NCI-H128 (cell line): ENCODE results near the gene WDR49.

Experiments
- DNase-seq: peaks from one replicate; lab custom pipeline; 2025; ENCODE audit not compliant: unreplicated experiment; lab: John Stamatoyannopoulos, UW

Gene WDR49

DNA sequence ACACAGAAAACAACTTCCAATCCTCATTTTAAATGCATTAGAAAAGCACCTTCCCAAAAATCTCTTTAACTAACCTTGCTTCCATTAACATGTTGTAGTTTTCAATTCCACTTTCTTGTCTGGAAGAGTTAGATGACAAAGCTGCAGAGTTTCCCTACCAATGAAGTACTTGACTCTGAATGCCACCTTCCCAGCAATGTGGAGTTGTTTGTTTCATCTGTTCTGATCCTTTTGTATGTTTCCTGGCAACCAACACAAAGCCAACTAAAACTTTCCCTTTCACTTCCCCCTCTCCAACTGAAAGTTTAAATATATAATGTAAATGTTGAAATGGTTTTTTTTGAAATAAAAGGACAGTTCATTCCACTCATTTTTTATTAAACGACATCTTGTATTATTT lies at the start of gene WDR49:
Gene WDR49 (minus strand): TSS at position 183 of the 400 bp plus-strand sequence. CDS start 517 bp downstream, outside the sequence.
- DNase-seq: no peak

DNA sequence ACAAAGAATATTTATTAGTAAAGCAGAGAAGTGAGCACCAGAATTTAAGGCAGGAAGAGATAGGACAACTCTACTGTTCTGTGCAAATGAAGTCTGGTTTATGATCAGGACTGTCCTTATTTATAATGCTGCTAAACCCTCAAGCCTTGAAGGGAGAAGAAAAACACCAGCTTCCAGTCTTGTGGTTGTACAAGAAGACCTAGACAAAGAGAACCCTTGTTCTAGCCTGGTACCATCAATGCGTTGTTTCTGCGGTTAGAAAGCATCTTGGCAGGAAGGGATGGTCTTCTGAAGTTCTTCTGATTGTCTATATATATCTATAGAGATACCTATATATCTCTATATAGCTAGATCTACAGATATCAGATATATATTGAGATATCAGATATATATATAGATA lies 47.2 kb upstream of the WDR49 start:
- DNase-seq: no peak

DNA sequence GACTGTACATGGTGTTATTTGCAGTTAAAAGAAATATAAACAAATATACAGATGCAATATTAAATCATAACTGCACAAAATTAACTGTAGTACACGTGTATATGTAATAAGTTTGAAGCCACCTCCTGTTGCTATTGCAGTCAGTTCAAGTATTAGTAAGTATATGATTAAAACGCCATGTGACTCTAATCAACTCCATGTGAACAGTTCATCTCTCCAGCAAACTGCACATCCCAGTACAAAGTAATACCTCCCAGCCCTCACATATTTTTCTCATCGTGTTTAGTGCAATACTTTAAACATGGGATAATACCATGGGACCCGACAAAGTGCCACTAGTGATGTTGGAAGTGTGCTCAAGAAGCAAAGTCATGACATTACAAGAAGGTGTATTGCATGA lies 46.3 kb upstream of the WDR49 start:
- no peak for DNase-seq

DNA sequence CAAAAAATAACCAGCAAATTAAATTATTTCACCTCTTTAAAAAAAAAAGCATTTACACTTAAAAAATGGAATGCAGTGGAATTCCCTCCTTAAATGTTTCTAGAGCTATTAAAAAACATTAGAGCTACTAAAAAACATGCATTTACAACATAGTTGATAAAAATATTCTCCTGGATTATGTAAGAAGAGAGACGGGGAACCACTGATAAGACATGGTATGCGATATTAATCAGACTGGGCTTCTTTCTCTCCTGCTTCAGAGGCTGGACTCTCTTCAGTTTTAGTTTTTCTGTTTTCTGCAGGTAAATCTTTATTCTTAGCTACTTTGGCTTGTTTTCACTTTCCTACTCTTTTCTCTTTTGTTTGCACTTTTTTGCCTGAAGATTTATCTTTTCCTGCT lies 40.4 kb upstream of the WDR49 start:
- DNase-seq: no peak

DNA sequence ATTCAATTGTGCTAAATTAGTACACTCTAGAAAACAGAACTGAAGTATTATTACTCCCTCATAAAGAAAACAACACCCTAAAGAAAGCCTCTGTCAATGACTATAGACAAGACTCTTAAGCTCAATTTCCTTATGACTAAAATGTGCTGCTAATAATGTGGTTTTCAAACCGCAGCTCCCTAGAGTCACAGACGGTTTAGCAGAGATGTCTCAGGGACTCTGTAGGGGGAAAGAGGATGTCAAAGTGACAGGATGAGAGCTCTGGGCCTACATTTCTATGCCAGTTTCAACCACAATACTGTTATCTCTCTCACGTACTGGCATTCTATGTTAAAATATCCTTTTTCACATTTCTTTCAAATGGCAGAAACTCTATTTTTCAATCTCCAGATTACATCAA lies 37.6 kb upstream of the WDR49 start:
- no peak for DNase-seq

DNA sequence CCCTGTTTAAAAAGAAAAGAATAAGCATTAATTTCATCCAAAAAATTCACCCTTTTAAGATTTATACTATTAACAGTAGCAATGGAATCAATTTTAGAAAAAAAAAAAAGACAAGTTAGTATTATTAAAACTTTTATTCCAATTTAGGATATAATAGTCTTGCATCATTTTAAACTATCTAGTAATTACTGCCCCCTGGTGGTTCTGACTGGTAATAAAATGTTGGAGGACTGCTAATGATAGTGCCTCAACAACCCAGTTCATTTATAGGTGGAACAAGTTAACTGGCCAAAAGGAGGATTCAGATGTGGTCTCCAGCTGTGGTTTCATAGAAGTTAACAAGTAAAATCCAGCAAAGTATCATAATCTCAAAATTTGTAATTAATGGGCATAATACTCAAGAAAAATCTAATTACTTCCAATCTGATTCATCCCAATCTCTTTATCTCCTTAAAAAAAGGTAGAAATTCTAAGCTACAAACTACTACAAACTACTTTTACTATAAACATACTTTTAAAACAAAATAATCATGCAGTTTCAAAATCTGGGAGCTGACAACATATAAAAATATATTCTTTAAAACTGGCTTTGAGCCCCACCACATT lies 30.7 kb upstream of the WDR49 start:
- peak; percentile 43 for DNase-seq

DNA sequence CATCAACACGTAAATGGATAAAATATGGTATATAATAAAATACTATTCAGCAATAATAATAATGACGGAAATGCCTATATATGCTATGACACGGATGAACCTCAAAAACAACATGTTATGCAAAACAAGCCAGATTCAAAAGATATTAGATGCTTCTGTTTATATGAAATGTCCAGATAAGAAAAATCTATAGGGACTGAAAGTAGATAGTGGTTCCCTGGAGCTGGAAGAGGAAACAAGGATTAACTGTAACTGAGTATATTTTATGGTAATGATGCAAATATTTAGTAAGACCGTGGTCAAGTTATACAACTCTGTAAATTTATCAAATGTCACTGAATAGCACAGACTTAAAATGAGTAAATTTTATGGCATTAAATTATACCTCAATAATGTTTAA lies 25.8 kb upstream of the WDR49 start:
- no peak for DNase-seq

DNA sequence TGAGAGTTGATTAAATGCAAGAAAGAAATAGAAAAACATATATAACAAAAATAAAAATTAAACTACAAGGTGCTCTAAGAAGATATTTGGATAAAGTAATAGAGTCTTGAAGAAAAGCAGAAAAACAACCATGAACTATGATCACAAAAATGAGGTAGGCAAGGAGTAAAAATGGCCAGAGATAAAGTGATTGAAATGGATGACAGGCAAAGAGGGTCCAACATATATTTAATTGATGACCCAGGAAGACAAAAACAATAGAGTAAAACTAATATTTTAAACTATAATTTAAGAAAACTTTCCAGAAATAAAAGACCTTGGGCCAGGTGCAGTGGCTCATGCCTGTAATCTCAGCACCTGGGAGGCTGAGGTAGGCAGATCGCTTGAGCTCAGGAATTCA lies 22.1 kb upstream of the WDR49 start:
- DNase-seq: no peak

DNA sequence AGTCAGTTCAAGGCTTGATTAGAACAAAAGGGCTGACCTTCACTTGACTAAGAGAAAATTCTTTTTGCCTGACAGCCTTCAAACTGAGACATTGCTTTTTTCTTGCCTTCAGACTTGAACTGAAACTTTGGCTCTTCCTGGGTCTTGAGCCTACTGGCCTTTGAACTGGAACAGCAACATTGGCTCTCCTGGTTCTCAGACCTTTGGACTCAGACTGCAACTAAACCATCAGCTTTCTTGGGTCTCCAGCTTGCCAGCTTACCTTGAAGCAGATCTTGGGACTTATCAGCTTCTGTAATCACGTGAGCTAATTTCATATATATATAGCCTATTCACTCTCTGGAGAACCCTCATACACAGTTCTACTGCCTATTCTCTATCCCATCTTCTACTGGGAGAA lies 19.5 kb upstream of the WDR49 start:
- DNase-seq: no peak

GRCh38 chr3:167671878-167672427 lies 18.2 kb upstream of the WDR49 start:
- no peak for DNase-seq

DNA sequence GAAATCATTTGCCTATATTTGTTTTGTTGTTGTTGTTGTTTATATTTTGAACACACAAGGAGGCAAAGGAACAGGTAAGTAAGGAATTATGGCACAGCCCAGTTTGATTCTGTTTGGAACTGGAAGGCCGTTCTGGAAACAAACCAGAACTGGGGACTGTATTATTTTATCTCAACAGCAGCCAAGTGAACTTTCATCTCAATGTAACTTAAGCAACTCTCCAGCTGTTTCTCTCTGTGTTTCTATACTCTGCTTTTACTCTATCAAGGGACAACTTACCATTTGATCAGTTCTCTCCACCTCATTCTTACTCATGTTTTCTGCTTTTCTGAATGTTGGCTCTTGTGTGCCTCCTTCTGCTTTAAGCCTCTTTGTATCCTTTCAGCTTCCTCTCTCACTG lies 16.0 kb upstream of the WDR49 start:
- DNase-seq: no peak

GRCh38 chr3:167668651-167669050 lies 14.9 kb upstream of the WDR49 start:
- DNase-seq: no peak

DNA sequence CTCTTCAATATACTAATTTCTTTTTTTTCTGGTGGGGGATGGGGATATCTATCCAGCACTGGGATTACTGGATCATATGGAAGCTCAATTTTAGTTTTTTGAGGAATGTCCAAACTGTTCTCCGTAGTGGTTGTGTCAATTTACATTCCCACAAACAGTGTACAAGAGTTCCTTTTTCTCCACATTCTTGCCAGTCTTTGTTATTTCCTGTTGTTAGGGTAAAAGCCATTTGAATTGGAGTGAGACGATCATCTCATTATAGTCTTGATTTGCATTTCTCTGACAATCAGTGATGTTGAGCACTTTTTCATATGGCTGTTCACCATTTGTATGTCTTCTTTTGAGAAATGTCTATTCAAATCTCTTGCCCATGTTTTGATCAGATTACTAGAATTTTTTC lies 12.8 kb upstream of the WDR49 start:
- DNase-seq: no peak

GRCh38 chr3:167662919-167663400 lies 9.2 kb upstream of the WDR49 start:
- no peak for DNase-seq

GRCh38 chr3:167657684-167658225 lies 4.0 kb upstream of the WDR49 start:
- no peak for DNase-seq

GRCh38 chr3:167656821-167657220 lies 3.1 kb upstream of the WDR49 start:
- DNase-seq: no peak

DNA sequence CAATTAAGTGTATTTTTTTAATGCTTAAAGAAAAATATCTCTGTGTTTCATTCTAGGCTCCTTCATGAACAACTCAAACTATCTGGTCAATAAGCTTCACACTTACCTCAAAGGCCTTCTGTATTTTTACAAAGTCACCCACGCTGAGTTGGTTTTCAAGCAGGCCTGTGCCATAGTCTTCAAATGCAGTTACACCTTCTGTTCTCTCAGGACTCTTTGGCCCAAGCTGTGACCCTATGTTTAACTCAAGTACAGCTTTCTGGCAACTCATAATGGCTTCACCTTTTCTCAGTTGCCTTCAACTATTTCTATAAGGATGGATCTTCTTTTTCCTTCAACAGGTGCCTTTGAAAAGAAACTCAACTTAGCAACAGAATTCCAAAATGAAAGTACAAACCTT lies 587 bp downstream of the WDR49 start:
- DNase-seq: no peak

DNA sequence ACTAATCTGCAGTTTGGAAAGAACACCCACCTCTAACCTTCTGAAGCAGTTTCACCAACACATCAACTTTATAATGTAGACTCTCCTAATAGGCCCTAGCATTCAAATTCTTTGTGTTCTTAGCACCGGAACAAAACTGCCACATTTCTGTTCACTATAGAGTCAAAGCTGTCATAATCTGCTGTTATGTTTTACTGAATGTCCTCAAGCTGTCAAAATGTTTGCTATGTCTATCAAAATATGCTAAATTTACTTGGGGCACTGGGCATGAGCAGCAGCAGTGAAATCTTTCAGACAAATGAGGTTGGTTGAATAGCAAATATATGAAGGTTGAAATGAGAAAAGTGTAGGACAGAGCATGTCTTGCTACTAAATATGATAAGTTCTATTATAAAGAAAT lies 1.9 kb downstream of the WDR49 start:
- DNase-seq: no peak

DNA sequence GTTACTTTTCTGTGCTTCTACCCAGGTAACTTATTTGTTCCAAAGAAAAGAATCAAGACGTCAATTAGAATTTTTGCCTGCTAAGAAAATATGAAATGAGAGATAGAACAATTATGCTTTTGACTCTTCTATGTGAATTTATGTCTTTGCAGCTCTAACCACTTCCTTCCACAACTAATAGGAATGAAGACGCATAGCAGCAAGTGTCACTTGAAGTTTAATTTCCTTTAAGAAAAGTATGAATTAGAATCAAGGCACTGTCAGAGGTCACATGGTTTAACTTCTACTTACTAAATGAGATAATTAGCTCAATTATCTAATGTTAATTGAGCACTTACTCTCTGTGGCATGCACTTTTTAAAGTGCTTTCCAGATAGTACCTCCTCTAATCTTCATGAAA lies 3.3 kb downstream of the WDR49 start:
- DNase-seq: no peak

- no peak for DNase-seq
Observed at GRCh38 chr3:167649746-167650145, 4.0 kb downstream of the WDR49 start.

DNA sequence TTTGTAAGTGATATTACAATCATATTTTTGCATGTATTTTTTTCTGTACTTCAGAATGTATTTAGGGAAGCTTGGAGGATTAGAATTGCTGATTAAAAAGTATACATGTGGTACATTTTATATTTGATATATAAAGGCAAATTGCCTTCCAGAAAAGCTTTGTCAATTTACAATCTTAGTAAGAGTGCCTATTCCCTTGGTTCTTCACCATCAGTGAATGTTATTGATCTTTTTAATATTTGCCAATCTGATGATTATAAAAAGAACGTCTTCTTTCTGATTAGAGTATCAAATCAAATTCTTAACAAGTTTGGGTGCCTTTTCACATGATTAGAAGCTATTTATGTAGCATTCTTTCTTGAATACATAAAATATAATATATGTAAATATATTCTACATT lies 9.1 kb downstream of the WDR49 start:
- no peak for DNase-seq

DNA sequence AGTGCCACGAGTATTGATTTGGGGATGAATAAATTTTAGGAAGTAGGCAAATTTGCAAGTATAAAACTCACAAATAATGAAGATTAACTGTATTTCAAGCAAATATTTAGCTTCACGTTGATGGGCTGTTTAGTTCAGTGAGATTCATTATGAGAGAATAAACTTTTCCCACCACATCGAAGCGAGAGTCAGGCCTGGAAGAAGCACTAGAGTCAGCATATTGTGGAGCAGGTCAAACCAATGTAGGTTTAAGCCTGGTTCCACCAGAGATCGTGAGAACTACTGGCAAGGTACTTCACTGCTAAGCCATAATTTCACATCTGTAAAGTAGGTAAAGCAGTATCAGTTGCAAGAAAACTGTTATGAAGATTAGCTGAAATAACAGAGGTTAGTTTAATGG lies 22.3 kb downstream of the WDR49 start:
- no peak for DNase-seq

- DNase-seq: no peak
Observed at GRCh38 chr3:167626490-167626889, 27.3 kb downstream of the WDR49 start.
